CD4-positive, alpha-beta T cell (primary cell): ENCODE results near the gene NUB1. TPM values are rescaled to one million over a fixed set of nuclear protein-coding genes. Genes with fewer than 3 reads are reported as not detected.

Source experiments
- ATAC-seq: fragments of 200-7000 bp; cut with Tn5 transposase; one replicate; pipeline ENCODE4 v1.10.0; 2022; ENCODE audit warnings: mild to moderate bottlenecking; ENCODE audit not compliant: poor library complexity
- CTCF ChIA-PET: fragments of 350-600 bp; sonication (Branson Sonifier 250); formaldehyde crosslinking; loops from one replicate; lab custom pipeline; 2021; ENCODE audit warnings: antibody characterized with exemption, inconsistent platforms; lab: Charles Lee
- POLR2A ChIA-PET: fragments of 350-600 bp; sonication (Branson Sonifier 250); formaldehyde crosslinking; loops from one replicate; lab custom pipeline; 2021; ENCODE audit warnings: antibody characterized with exemption, inconsistent platforms; lab: Charles Lee
- DNase-seq, 14 experiments: peaks; one replicate each; pipeline ENCODE4 v3.0.0-alpha.2; 2013 to 2020; ENCODE audit warnings: mixed read lengths in 2 of 14
- H3K27ac ChIP-seq, 2 donors: one replicate each; pipeline versions ENCODE4 v1.5.1 to v1.7.0; 2013; ENCODE audit warnings: low read length in 2 of 2, low read depth in 1 of 2, mild to moderate bottlenecking in 1 of 2
- H3K27me3 ChIP-seq, 2 experiments: 1 replicate in 1 of 2; 2 replicates in 1 of 2; pipeline versions ENCODE4 v1.6.1 to v1.7.0; 2013; ENCODE audit warnings: low read length in 2 of 2, control low read depth in 1 of 2, mild to moderate bottlenecking in 1 of 2, moderate library complexity in 1 of 2; ENCODE audit not compliant: insufficient read depth in 2 of 2, control insufficient read depth in 1 of 2
- H3K36me3 ChIP-seq: one replicate; pipeline ENCODE4 v1.6.1; 2013; ENCODE audit warnings: low read length, control low read depth; ENCODE audit not compliant: insufficient read depth
- H3K4me1 ChIP-seq: one replicate; pipeline ENCODE4 v1.6.1; 2013; ENCODE audit warnings: low read length, control low read depth; ENCODE audit not compliant: insufficient read depth
- H3K4me3 ChIP-seq: one replicate; pipeline ENCODE4 v1.5.1; 2013; ENCODE audit warnings: mild to moderate bottlenecking, low read length, moderate library complexity
- H3K9me3 ChIP-seq, 2 experiments: 1 replicate in 1 of 2; 2 replicates in 1 of 2; pipeline versions ENCODE4 v1.6.1 to v1.7.0; 2013; ENCODE audit warnings: low read length in 2 of 2, mild to moderate bottlenecking in 2 of 2, control low read depth in 1 of 2, moderate library complexity in 1 of 2; ENCODE audit not compliant: control insufficient read depth in 1 of 2, insufficient read depth in 1 of 2
- H3K27ac Mint-ChIP-seq: one replicate; pipeline ENCODE4 v1.8.0; 2020; ENCODE audit warnings: mixed read lengths
- H3K27me3 Mint-ChIP-seq: one replicate; pipeline ENCODE4 v1.8.0; 2021; ENCODE audit warnings: mixed read lengths
- H3K36me3 Mint-ChIP-seq: one replicate; pipeline ENCODE4 v1.8.0; 2021; ENCODE audit warnings: low read depth, mixed read lengths
- H3K4me1 Mint-ChIP-seq: one replicate; pipeline ENCODE4 v1.8.0; 2021; ENCODE audit warnings: low read depth, mixed read lengths
- H3K4me3 Mint-ChIP-seq: one replicate; pipeline ENCODE4 v1.8.0; 2020; ENCODE audit warnings: mild to moderate bottlenecking, mixed read lengths
- H3K9me3 Mint-ChIP-seq: one replicate; pipeline ENCODE4 v1.8.0; 2020; ENCODE audit warnings: mixed read lengths
- CTCF ChIP-seq: fragments of 200-600 bp; IDR thresholded peaks from one replicate; pipeline ENCODE4 v1.8.0; 2022; ENCODE audit warnings: antibody characterized with exemption, mild to moderate bottlenecking
- intact Hi-C, 2 experiments: fragments of 100-400 bp; cut with DNase I in 1 of 2; cut with micrococcal nuclease in 1 of 2; formaldehyde crosslinking; loops; one replicate each; pipeline versions ENCODE4 v1.15.1 to v1.9.0; 2023 to 2025; cut with DNase I, micrococcal nuclease
- total RNA-seq, 174 experiments: library from RNA in 2 of 174; stranded (reverse) in 2 of 174; gene quantifications; one replicate each; pipeline ENCODE4 v1.2.3 and lab custom pipeline; 2021 to 2026

NUB1 gene
- total RNA-seq, 2 experiments from 2014 or later, result 86.0 to 90.4 TPM

DNA sequence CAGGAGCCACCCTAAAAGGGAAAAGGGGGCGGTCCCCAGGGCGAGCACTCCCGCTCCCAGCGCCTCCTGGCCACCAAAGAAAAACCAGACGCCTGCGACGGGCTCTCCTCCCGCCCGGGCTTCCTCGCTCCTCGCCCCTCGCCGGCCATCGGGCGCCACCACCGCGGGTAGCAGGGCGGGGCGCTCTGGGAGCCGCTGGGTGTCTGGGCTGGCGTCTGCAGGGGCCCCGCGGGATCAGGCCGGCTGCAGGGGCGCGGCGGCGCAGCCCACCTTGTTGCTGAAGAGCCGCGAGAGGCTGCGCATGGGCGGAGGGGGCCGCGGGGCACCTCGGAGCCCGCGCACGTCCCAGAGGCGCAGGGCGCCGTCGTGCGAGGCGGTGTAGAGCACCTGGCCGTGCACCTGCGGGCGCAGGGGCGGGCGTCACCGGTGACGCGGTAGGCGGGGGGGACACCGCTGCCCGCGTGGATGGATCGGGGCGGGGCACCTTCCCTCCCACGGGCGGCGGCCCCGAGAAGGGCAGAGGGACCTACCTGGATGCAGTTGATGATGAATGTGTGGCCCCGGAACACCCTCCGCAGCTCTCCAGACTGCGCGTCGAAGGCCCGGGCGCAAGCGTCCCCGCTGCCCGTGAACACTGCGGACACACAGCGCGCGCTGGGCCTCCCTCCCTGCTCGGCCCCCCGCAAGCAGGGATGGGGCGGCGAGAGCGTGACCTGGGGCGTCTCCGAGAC lies 39.9 kb downstream of the NUB1 start:
- H3K4me1 Mint-ChIP-seq, result peaks cover 13% of the 10 kb centered on the region
- ATAC-seq (peak; percentile 82), DNase-seq (peak; percentile 24 to 90 (median 57))
- Histone ChIP-seq H3K27me3 (peaks cover 4 to 7% of the 10 kb centered on the region in 2 experiments), H3K36me3 (peaks cover 20% of the 10 kb centered on the region), H3K9me3 (peaks cover 0 to 4% of the 10 kb centered on the region in 2 experiments), H3K4me1 (peaks cover 21% of the 10 kb centered on the region), H3K4me3 (peak overlapping the region; percentile 58), H3K27ac (peak overlapping the region; percentile 29 to 44)
- CTCF ChIA-PET, result interaction anchor here (1.3 to 1.6 kb wide), 2 partner anchors 13 to 67 kb away, joined by 3 to 4 read pairs; no protein-coding TSS in a partner anchor
- peaks cover 19% of the 10 kb centered on the region for H3K36me3 Mint-ChIP-seq
- no peaks in the 10 kb centered on the region for H3K9me3 Mint-ChIP-seq
- peaks cover 18% of the 10 kb centered on the region for H3K27me3 Mint-ChIP-seq
- intact Hi-C loops, result loop anchor here in 1 of 2 experiments (2.0 kb wide), 1 partner anchor 27 kb away; no protein-coding TSS in a partner anchor
- H3K4me3 Mint-ChIP-seq, result no peak overlapping the region
- POLR2A ChIA-PET, result interaction anchor here (0.7 to 2.5 kb wide), 3 partner anchors 48 to 138 kb away, joined by 3 to 10 read pairs (median 6); no protein-coding TSS in a partner anchor
- H3K27ac Mint-ChIP-seq, result peak overlapping the region; percentile 84
- no peak for TF ChIP-seq CTCF

DNA sequence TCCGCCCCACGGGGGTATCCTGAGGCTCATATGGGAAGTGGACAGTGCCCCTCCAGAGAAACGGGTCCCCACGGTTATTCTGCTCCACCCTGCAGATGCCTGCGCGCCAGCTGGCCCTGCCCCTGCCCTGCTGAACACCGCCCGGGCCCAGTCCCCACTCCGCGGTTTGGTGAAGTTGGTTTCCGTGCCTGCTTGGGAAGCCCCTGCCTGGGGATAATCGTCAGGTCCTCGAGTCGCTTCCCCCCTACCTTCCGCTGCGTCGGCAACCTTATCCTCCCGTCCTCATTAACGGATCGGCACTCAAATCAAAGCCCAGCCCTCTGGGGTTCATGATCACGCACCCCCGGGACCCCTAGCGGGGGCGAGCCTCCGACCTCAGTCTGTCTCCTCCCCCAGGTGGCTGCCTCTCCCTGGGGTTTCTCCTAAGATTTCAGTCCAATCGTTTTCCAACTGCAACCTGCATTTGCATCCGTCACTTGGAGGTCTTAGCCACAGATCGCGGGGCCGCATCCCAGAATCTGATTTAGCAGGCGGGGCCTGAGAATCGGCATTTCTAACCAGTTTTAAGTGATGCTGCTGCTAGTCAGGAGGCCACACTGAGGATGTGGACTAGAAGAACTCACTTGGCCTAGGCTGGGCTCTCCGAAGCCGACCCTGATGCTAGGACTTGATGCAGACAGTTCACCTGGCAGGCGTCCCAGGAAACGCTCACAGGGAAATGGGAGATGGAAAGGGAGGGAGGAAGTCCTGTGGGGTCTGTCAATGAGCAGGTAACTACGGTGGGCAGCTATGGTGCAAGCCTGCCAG lies 40.7 kb downstream of the NUB1 start:
- Histone ChIP-seq H3K27me3 (peaks cover 4 to 7% of the 10 kb centered on the region in 2 experiments), H3K9me3 (peaks cover 0 to 4% of the 10 kb centered on the region in 2 experiments), H3K27ac (peak overlapping the region in 1 of 2 donors; percentile 44), H3K36me3 (peaks cover 12% of the 10 kb centered on the region), H3K4me3 (peak overlapping the region; percentile 58), H3K4me1 (peaks cover 21% of the 10 kb centered on the region)
- ATAC-seq, result peak; percentile 55
- ChIA-PET CTCF (interaction anchor here (1.6 kb wide), 1 partner anchor 66 kb away, joined by 4 read pairs; no protein-coding TSS in a partner anchor), POLR2A (interaction anchor here (0.7 to 2.5 kb wide), 3 partner anchors 48 to 138 kb away, joined by 3 to 10 read pairs (median 6); no protein-coding TSS in a partner anchor)
- intact Hi-C loops, result no loop called here
- DNase-seq, result peak in 8 of 14 experiments; percentile 14 to 88 (median 52)
- TF ChIP-seq CTCF, result no peak
- H3K27ac Mint-ChIP-seq, result peak overlapping the region; percentile 84
- peaks cover 13% of the 10 kb centered on the region for H3K36me3 Mint-ChIP-seq
- peaks cover 21% of the 10 kb centered on the region for H3K27me3 Mint-ChIP-seq
- H3K4me3 Mint-ChIP-seq, result peak overlapping the region; percentile 87
- H3K9me3 Mint-ChIP-seq, result no peaks in the 10 kb centered on the region
- peaks cover 13% of the 10 kb centered on the region for H3K4me1 Mint-ChIP-seq

GRCh38 chr7:151383638-151384351 lies 42.2 kb downstream of the NUB1 start:
- no peak for TF ChIP-seq CTCF
- intact Hi-C loops, result no loop called here
- H3K4me3 ChIP-seq, result no peak overlapping the region
- Mint-ChIP-seq H3K27me3 (peaks cover 21% of the 10 kb centered on the region), H3K9me3 (no peaks in the 10 kb centered on the region), H3K36me3 (no peaks in the 10 kb centered on the region), H3K4me3 (no peak overlapping the region), H3K4me1 (peaks cover 13% of the 10 kb centered on the region), H3K27ac (no peak overlapping the region)
- ChIA-PET POLR2A (interaction anchor here (2.5 kb wide), 1 partner anchor 46 kb away, joined by 10 read pairs; no protein-coding TSS in a partner anchor), CTCF (no interaction called here)
- no peak for ATAC-seq
- H3K9me3 ChIP-seq, result peaks cover 0 to 4% of the 10 kb centered on the region in 2 experiments
- H3K4me1 ChIP-seq, result peaks cover 21% of the 10 kb centered on the region
- DNase-seq, result no peak
- H3K27me3 ChIP-seq, result peaks cover 4 to 7% of the 10 kb centered on the region in 2 experiments
- H3K27ac ChIP-seq, result no peak overlapping the region
- H3K36me3 ChIP-seq, result no peaks in the 10 kb centered on the region
